ENCODE data around the gene USP8.

DNA sequence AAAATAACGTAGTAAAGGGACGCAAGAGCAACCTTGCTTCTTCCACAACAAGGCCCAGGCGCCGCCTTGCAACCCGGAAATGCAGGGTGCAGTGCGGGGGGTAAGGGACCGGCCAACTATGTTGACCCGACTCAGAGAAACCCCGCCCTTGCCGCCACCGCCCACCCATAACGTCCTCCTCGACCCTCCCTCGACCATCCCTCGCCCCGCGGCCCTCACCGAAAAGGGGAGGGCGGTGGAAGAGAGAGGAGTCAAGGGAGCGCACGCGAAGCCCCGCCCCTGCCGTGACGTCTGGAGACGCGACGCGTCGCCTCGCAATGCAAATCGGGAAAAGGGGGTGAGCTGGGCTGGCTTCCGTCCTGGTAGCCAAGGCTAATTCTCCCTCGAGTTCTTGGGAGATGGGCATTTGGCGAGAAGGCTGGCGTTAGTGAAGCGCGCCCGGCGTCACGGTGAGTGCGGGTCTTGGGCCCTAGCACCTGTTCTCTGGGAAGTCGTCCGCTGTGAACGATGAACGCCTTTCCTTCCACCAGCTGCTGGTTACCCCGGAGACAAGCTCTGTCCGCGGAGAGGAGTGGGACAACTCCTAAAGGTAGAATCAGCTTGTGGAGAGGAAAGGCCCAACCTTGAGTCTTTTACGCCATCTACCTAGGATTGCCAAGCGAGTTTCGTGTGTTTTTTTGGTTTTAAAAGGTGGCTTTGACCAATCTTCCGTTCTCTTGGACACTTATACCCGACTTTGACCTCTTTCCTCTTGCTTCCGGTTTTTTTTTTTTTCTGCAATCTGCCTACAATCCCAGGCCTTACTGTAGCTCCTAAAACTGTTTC lies at the start of gene USP8:
- peak; percentile 96 for TF ChIP-seq POLR2AphosphoS5 (IDR thresholded peaks at IDR 0.05; ENCODE audit: borderline replicate concordance, low read depth, low read length)
- no peak for TF ChIP-seq EZH2 (IDR thresholded peaks at IDR 0.05)
- TF ChIP-seq FOXP2 (optimal IDR thresholded peaks at IDR 0.05; ENCODE audit: control extremely low read depth, extremely low read length, insufficient read depth), result peak; percentile 40

Data from SK-N-MC (cell line).